Erythroblast (primary cell): ENCODE data around the gene CDC42SE2.

Experiments
- DNase-seq, 2 experiments: peaks; one replicate each; lab custom pipeline; 2025; lab: John Stamatoyannopoulos, UW
- GATA1 ChIP-seq: IDR thresholded peaks from 2 replicates; pipeline ENCODE4 v1.6.1; 2011; ENCODE audit warnings: low read depth, mild to moderate bottlenecking, control low read depth, low read length, moderate library complexity
- POLR2A ChIP-seq: IDR thresholded peaks from 2 replicates; pipeline ENCODE4 v1.6.1; 2011; ENCODE audit warnings: mild to moderate bottlenecking, low read length

Gene CDC42SE2

DNA sequence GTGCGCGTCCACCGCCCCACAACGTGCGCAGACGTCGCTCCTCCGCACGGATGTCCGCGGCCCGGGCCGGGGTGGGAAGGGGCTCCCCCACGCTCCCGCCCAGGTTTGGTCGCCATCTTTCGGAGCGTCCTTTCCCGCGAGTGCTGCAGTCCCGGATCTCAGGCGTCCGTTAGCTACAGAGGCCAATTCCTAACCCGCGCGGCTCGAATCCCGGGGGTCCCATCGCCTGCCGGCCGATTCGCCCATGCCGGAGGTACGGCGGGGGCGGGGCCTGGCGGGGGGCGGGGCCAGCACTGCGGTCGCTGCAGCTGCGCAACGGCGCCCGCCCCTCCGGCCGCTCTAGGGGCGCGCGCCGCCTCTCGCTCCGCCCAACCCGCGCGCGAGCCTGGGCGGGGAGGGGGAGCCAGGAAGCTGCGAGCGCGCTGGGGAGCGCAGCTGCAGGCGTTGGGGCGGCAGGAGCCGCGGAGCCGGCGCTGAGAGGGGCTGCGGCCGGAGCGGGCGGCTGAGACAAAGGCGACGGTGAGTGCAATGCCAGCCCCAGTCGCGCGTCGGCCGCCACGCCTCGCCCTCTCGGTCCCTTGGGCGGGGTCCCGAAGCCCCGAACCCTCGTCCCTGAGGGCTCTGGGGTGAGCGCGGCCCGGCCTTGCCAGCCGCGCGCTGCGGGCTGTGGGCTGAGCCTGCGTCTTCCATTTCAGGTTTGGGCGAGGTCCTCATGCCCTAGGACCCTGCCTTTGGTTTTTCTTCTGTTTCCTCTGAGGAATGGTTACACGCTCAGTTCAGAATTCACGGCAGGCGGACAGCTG lies at the start of gene CDC42SE2:
Gene CDC42SE2 (plus strand): TSS at position 406 of the 803 bp plus-strand sequence. CDS start 95,441 bp downstream, outside the sequence.
- TF ChIP-seq POLR2A = peak; percentile 94
- no peak for TF ChIP-seq GATA1
- DNase-seq = peak; percentile 89 to 94

DNA sequence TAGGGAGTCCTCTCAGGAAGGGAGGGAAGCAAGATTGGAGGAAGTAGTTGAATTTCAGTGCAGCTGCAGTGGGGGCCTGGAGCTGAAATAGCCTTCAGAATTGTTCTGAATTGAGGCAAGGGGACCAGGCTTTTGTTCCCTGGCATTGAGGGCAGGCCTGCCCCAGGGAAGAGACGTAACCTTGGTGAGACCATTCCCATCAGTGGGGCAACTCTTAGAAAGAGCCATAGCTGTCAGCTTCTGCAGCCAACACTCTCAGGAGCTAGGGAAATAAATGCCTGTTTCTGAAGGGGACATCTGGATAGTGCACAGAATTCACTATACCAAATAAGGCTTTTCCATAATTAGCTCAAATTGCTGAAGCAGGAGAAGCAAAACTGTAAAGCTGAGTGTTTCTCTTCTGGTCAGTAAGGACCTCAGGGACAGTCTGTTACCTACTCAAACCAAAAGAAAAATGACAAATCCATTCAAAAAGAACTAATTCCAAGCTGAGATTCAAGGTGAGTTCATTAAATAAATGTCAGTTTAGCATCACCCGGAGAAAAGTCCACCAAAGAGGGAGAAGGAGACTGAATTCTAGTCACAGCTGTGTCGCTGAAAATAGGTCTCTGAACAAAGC lies 49.1 kb upstream of the CDC42SE2 start:
- TF ChIP-seq GATA1 (no peak), POLR2A (no peak)
- DNase-seq = no peak

DNA sequence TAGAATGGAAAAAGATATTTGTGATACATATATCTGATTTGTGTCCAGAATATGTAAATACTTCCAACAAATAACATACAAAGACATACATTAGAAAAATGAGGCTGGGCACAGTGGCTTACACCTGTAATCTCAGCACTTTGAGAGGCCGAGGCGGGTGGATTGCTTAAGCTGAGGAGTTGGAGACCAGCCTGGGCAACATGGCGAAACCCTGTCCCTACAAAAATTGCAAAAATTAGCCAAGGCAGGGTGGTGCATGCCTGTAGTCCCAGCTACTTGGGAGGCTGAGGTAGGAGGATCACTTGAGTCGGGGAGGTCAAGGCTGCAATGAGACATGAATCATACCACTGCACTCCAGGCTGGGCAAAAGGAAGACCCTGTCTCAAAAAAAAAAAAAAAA lies 46.1 kb upstream of the CDC42SE2 start:
- TF ChIP-seq POLR2A (no peak), GATA1 (no peak)
- no peak for DNase-seq

- TF ChIP-seq POLR2A = no peak
- no peak for TF ChIP-seq GATA1
- no peak for DNase-seq
These were observed 45.5 kb upstream of the CDC42SE2 start for GRCh38 chr5:131218392-131218791.

- DNase-seq = no peak
- no peak for TF ChIP-seq POLR2A
- no peak for TF ChIP-seq GATA1
These were observed 43.3 kb upstream of the CDC42SE2 start for GRCh38 chr5:131220566-131220965.

- TF ChIP-seq POLR2A = no peak
- TF ChIP-seq GATA1 = no peak
- DNase-seq = no peak
These were observed 42.7 kb upstream of the CDC42SE2 start for GRCh38 chr5:131221008-131221703.

DNA sequence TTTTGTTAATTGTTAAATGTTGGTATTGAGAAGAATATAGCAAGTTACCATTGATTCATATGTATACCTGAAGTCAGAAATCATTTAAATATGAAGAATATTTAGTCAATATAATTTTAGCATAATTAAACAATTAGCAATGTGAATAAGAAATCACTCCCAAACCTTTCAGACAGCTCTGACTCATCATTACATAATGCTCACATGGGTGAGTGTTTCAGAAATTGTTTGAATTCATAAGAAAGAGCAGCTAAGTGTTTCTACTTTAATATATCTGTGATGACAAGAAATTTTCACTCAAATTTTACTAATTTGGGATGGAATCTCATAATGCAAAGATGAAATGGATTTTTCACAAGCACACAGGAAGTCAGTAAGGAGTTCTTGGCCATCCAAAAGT lies 42.0 kb upstream of the CDC42SE2 start:
- no peak for DNase-seq
- TF ChIP-seq GATA1 (no peak), POLR2A (no peak)

GRCh38 chr5:131222731-131223130 lies 41.1 kb upstream of the CDC42SE2 start:
- TF ChIP-seq GATA1 (no peak), POLR2A (no peak)
- DNase-seq = peak in 1 of 2 experiments; percentile 29

DNA sequence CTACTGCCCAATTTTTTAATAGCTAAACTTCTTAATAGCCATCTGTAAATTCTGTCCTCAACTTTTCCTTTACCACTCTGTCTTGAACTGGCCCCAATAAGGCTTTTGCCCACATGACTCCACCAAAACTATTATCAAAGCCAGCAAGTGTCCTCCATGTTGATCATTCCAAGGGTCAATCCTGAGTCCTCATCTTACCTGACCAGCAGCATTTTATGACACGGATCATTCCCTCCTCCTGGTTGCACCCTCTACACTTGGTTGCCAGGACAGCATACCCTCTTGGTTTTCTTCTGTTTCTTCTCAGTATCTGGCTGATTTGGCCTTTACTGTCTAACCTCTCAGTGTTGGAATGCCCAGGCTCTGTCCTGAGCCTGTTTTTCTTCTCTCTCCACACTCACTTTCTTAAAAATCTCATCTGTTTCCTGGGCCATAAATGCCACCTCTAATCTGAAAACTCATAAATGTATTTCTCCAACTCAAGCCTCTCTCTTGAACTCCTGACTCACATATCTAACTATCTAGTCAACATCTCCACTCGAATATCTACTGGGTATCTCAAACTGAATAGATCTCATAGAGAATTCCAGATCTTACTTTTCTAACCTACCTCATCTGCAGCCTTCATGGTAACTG lies 40.0 kb upstream of the CDC42SE2 start:
- DNase-seq = no peak
- TF ChIP-seq GATA1 (no peak), POLR2A (no peak)

DNA sequence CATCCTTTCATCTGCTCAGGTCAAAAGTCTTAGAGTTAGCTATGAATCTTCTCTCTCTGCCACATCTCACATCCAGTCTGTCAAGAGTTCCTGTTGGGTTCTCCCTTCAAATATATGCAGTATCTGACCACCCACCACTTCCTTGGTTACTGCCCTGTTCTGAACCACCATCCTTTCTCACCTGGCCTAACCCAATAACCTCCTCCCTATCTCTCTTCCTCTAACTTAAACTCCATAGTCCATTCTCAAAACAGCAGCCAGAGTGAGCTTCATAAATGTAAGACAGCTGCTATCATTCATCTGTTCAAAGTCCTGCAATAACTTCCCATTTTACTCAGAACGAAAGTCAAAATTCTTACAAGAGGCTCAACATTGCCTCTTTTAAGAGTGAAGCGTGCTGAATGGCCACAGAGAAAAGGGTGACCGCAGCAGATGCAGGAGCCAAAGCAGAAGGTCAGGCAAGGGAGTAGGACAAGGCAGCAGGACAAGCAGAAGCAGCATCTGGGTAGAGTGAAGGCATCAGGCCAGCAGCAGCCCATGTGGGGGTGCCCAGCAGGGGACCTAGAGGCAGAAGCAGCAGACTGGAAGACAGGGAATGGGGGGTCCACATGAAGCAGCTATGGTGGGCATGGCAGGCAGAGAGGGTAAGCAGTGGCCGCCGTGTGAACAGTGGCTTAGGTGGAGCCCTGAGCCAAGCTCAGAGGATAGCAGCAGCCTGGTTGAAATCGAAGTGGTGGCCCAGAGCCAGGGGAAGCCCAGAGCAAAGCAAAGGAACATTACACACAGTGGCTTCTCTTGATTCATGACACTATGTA lies 39.3 kb upstream of the CDC42SE2 start:
- no peak for TF ChIP-seq POLR2A
- DNase-seq = no peak

DNA sequence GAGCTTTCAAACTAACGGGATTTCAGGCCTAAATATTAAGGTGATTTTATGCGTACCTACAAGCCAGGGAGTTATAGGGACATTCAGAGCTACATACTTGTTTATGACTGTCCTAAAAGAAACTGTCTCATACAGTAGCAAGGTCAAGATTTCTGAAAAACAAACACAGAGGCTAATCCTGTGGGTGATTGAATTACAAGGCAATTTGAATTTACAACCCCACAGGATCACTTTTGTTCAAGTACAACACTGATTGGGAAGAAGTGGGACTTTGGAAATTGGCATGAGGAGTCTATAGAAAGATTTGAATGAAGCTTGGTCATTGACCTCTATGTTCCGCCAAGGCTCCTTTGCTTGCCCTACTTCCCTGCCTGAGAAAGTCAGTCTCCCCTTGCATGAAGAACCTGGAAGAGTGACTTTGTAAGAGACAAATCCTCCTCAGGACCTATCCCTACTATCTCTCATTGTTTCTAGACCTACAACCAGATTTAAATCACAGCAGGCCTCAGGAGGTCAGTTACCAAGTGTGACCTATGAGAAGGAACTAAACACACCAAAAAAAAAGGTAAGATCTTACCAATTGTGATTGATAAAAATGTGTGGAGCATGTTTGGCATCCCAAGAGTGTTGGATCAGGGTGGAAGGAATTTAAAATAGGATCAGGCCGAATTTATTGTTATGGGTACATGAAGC lies 38.4 kb upstream of the CDC42SE2 start:
- TF ChIP-seq GATA1 (no peak), POLR2A (no peak)
- DNase-seq = no peak

DNA sequence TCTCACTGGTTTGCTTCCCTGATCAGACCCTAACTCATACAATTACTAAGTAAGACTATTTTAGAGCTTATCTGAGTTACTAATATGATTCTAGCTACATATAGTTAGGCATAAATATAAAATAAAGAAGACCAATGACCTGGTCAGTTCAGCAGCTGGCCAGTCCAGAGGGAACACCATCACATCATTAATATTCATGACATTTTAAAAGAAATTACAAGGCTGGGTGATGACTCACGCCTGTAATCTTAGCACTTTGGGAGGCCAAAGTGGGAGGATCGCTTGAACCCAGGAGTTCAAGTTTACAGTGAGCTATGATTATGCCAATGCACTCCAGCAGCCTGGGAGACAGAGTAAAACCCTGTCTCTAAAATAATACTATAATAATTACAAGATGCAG lies 37.0 kb upstream of the CDC42SE2 start:
- DNase-seq = no peak

GRCh38 chr5:131228646-131229045 lies 35.2 kb upstream of the CDC42SE2 start:
- no peak for DNase-seq
- TF ChIP-seq POLR2A (no peak), GATA1 (no peak)

More for the DNA sequence above, 37.0 kb upstream of the CDC42SE2 start:
- TF ChIP-seq POLR2A (no peak), GATA1 (no peak)
